ENCODE data around the gene CHI3L2. TPM values are rescaled to one million over a fixed set of nuclear protein-coding genes. Genes with fewer than 3 reads are reported as not detected.

CHI3L2 gene
- total and polyA plus RNA-seq, 2 donors (not counting 1 experiment from before 2014, with no cell fraction given) = 9.2 to 31.5 TPM

- Mint-ChIP-seq H3K27ac (no peak overlapping the region), H3K4me3 (no peak overlapping the region), H3K9me3 (ENCODE audit: insufficient read depth) (no peaks in the 10 kb centered on the region), H3K4me1 (no peaks in the 10 kb centered on the region), H3K27me3 (no peaks in the 10 kb centered on the region)
- Histone ChIP-seq H2AFZ (ENCODE audit: insufficient read depth, low read depth, low read length, poor library complexity, severe bottlenecking) (no peak overlapping the region), H3K4me1 (ENCODE audit: control insufficient read depth in 2 of 2, insufficient read depth in 2 of 2, low read length in 2 of 2) (no peaks in the 10 kb centered on the region), H3K36me3 (replicated peaks in 1 of 2; ENCODE audit: control extremely low read depth in 1 of 2, control insufficient read depth in 1 of 2, extremely low read depth in 1 of 2, insufficient read depth in 2 of 2, low read length in 1 of 2) (peaks cover 0 to 2% of the 10 kb centered on the region in 2 experiments), H3K9ac (ENCODE audit: low read length) (no peak overlapping the region), H3K4me2 (replicated peaks; ENCODE audit: low read depth, low read length, poor library complexity, severe bottlenecking) (no peak overlapping the region), H3K27ac (ENCODE audit: low read length in 2 of 2) (no peak overlapping the region), H3K9me3 (ENCODE audit: control extremely low read depth in 1 of 3, control insufficient read depth in 2 of 3, insufficient read depth in 1 of 3, low read length in 2 of 3) (no peaks in the 10 kb centered on the region), H4K20me1 (ENCODE audit: control insufficient read depth, insufficient read depth, low read length, poor library complexity, severe bottlenecking) (no peaks in the 10 kb centered on the region), H3K4me3 (ENCODE audit: control extremely low read depth in 1 of 5, extremely low read depth in 1 of 5, insufficient read depth in 1 of 5, low read depth in 2 of 5, low read length in 4 of 5) (no peak overlapping the region), H3K79me2 (ENCODE audit: control insufficient read depth, insufficient read depth, low read length) (no peaks in the 10 kb centered on the region), H3K27me3 (replicated peaks in 1 of 4; ENCODE audit: control extremely low read depth in 1 of 4, control insufficient read depth in 3 of 4, insufficient read depth in 4 of 4, low read length in 3 of 4) (no peaks in the 10 kb centered on the region)
- TF ChIP-seq EZH2 (IDR thresholded peaks at IDR 0.05; ENCODE audit: borderline replicate concordance, insufficient read depth, low read depth, low read length, poor library complexity, severe bottlenecking) (no peak), CTCF (IDR thresholded peaks at IDR 0.05) (no peak)
- no peak for DNase-seq
- WGBS (ENCODE audit: insufficient coverage) = 100% methylated on average over 1 of the region's 4 CpGs
- ChIA-PET CTCF (interaction anchor here (0.6 kb wide), 1 partner anchor 22 kb away, joined by 3 read pairs; the partner anchor contains the start of gene CHI3L2), POLR2A (no interaction called here)
- no peak for ATAC-seq (ENCODE audit: low read depth)
- intact Hi-C loops (cut with micrococcal nuclease) = no loop called here
Measured at GRCh38 chr1:111249960-111250359, 22.4 kb downstream of the CHI3L2 start.

DNA sequence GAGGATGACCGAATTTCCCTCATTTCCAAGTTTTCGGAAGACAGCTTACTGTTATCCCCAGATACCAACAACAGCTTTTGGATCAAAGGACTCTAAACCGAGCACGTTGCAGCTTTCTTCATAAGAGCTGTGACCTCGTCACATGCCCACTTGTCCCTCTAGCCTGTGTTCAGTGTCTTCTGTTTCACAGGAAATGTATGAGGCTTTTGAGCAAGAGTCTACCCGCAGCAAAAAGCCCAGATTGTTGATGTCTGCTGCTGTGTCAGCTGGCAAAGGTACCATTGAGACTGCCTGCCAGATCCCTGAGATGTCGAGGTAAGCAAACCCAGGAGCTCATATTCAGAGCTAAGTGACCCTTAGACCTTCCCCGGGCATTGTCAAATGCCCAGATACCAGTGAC lies 24.1 kb downstream of the CHI3L2 start:
- ATAC-seq (ENCODE audit: low read depth) (no peak), DNase-seq (no peak)
- Histone ChIP-seq H4K20me1 (ENCODE audit: control insufficient read depth, insufficient read depth, low read length, poor library complexity, severe bottlenecking) (no peaks in the 10 kb centered on the region), H3K4me1 (ENCODE audit: control insufficient read depth in 2 of 2, insufficient read depth in 2 of 2, low read length in 2 of 2) (no peaks in the 10 kb centered on the region), H3K79me2 (ENCODE audit: control insufficient read depth, insufficient read depth, low read length) (no peaks in the 10 kb centered on the region), H3K36me3 (replicated peaks in 1 of 2; ENCODE audit: control extremely low read depth in 1 of 2, control insufficient read depth in 1 of 2, extremely low read depth in 1 of 2, insufficient read depth in 2 of 2, low read length in 1 of 2) (no peaks in the 10 kb centered on the region), H3K9ac (ENCODE audit: low read length) (no peak overlapping the region), H3K4me2 (replicated peaks; ENCODE audit: low read depth, low read length, poor library complexity, severe bottlenecking) (no peak overlapping the region), H3K27me3 (replicated peaks in 1 of 4; ENCODE audit: control extremely low read depth in 1 of 4, control insufficient read depth in 3 of 4, insufficient read depth in 4 of 4, low read length in 3 of 4) (no peaks in the 10 kb centered on the region), H2AFZ (ENCODE audit: insufficient read depth, low read depth, low read length, poor library complexity, severe bottlenecking) (no peak overlapping the region), H3K4me3 (ENCODE audit: control extremely low read depth in 1 of 5, extremely low read depth in 1 of 5, insufficient read depth in 1 of 5, low read depth in 2 of 5, low read length in 4 of 5) (no peak overlapping the region), H3K9me3 (ENCODE audit: control extremely low read depth in 1 of 3, control insufficient read depth in 2 of 3, insufficient read depth in 1 of 3, low read length in 2 of 3) (no peaks in the 10 kb centered on the region), H3K27ac (ENCODE audit: low read length in 2 of 2) (no peak overlapping the region)
- no peaks in the 10 kb centered on the region for H3K9me3 Mint-ChIP-seq (ENCODE audit: insufficient read depth)
- 84% methylated on average over 4 of the region's 8 CpGs for WGBS (ENCODE audit: insufficient coverage)
- no peak overlapping the region for H3K27ac Mint-ChIP-seq
- H3K4me1 Mint-ChIP-seq = no peaks in the 10 kb centered on the region
- intact Hi-C loops (cut with micrococcal nuclease) = no loop called here
- CTCF ChIA-PET = interaction anchor here (1.5 kb wide), 1 partner anchor 15 kb away, joined by 3 read pairs; no protein-coding TSS in a partner anchor
- POLR2A ChIA-PET = no interaction called here
- no peak for TF ChIP-seq CTCF (IDR thresholded peaks at IDR 0.05)
- no peak for TF ChIP-seq EZH2 (IDR thresholded peaks at IDR 0.05; ENCODE audit: borderline replicate concordance, insufficient read depth, low read depth, low read length, poor library complexity, severe bottlenecking)
- H3K27me3 Mint-ChIP-seq = peaks cover 7% of the 10 kb centered on the region
- no peak overlapping the region for H3K4me3 Mint-ChIP-seq

Data from B cell (primary cell).